GM19328 (cell line): ENCODE measurements around the gene P2RY2.

Experiments
- ATAC-seq: cut with Tn5 transposase; IDR thresholded peaks from one replicate; pipeline ENCODE4 v1.9.1; 2021; ENCODE audit warnings: mild to moderate bottlenecking, moderate library complexity; ENCODE audit not compliant: unreplicated experiment

The P2RY2 gene

GRCh38 chr11:73281201-73281741 is 63.2 kb downstream of the P2RY2 start:
- no peak for ATAC-seq

GRCh38 chr11:73281796-73282660 is 63.9 kb downstream of the P2RY2 start:
- ATAC-seq = no peak

GRCh38 chr11:73283276-73284000 is 65.4 kb downstream of the P2RY2 start:
- ATAC-seq = no peak

- ATAC-seq = no peak
These were observed 66.0 kb downstream of the P2RY2 start for GRCh38 chr11:73284106-73284505.

GRCh38 chr11:73285721-73286120 is 67.6 kb downstream of the P2RY2 start:
- no peak for ATAC-seq
